ENCODE results near the gene ZNF366.

Gene ZNF366

DNA sequence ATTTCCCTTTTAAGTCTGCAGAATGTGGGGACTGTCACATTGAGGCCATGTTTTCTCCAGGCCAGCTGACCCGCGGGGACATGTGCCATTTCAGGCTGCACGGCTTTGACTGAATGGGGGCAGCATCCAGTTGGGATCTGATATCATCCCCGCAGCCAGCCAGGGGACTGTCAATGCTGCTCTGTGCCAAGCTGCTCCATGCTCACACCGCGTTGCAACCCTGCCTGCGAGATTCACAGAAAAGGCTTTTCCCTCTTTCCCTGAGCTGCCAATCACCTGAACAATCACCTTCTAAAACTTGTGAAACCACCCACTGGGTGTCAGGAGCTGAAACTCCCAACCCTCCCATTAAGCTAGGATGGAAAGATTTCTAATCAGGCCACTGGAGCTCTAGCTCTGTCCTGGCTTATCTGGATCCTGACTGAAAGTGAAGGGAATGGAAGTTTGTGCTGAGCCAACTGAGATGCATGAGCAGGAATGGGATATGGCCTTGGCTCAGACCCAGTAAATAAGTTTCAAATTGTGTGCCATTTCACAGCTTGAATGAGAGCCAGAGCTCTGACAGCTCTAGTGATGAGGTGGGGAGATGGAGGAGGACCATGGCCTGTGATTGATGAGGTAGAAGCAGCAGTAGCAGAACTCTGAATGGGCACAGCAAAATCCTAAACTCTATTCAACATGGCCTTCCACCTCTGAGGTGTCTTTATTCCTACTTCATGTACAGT, 34.5 kb upstream of the ZNF366 start:
- no CpG with 5 or more reads among the region's 7 CpGs for WGBS (ENCODE audit: insufficient coverage, insufficient read length)

DNA sequence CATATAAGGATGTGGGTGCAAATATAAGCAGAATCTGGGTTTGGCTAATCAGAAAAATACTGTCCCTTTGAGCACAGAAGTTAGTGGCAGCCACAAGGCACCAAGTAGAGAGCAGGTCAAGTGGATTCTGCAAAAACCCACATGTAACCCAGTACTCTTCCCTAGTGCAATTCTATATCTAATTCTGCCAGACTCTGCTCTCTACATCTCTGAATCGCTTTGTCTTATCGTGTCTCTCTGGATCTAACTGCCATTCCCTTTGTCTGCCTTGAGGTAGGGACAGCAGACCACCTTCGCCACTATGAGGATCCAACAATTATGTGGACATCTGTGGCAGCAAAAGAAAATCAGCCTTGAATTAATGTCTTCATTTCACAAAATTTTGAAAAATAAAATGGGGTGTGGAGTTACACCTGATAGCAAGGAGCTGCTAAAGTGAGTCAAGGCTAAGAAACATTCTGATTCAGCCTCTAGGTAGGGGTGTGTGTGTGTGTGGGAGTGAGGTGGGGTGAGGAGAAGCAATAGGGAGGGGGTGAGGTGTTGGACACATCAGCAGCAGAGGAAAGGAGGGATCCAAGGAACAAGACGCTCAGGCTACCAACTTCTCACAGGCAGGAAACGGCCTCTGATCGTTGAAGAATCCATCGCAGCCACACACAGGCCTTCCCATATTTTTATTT, 33.7 kb upstream of the ZNF366 start:
- no peak for DNase-seq (ENCODE audit: low read depth, low spot score)
- Histone ChIP-seq H3K4me3 (ENCODE audit: low read length) (no peak overlapping the region), H3K27ac (ENCODE audit: low read length) (no peak overlapping the region), H3K27me3 (ENCODE audit: control insufficient read depth, insufficient read depth, low read length) (no peaks in the 10 kb centered on the region), H3K4me1 (ENCODE audit: control insufficient read depth, insufficient read depth, low read length) (0 out of 2 replicates have a peak, but pooled peaks cover 2% of the 10 kb centered on the region), H3K36me3 (ENCODE audit: control insufficient read depth, insufficient read depth, low read length) (no peaks in the 10 kb centered on the region), H3K9me3 (ENCODE audit: control insufficient read depth, insufficient read depth, low read length) (no peaks in the 10 kb centered on the region)
- WGBS (ENCODE audit: insufficient coverage, insufficient read length), result no CpG with 5 or more reads among the region's 7 CpGs

More for the DNA sequence above, 34.5 kb upstream of the ZNF366 start:
- Histone ChIP-seq H3K4me1 (ENCODE audit: control insufficient read depth, insufficient read depth, low read length) (0 out of 2 replicates have a peak, but pooled peaks cover 2% of the 10 kb centered on the region), H3K4me3 (ENCODE audit: low read length) (no peak overlapping the region), H3K9me3 (ENCODE audit: control insufficient read depth, insufficient read depth, low read length) (no peaks in the 10 kb centered on the region), H3K27me3 (ENCODE audit: control insufficient read depth, insufficient read depth, low read length) (no peaks in the 10 kb centered on the region), H3K27ac (ENCODE audit: low read length) (no peak overlapping the region), H3K36me3 (ENCODE audit: control insufficient read depth, insufficient read depth, low read length) (no peaks in the 10 kb centered on the region)
- no peak for DNase-seq (ENCODE audit: low read depth, low spot score)

DNA sequence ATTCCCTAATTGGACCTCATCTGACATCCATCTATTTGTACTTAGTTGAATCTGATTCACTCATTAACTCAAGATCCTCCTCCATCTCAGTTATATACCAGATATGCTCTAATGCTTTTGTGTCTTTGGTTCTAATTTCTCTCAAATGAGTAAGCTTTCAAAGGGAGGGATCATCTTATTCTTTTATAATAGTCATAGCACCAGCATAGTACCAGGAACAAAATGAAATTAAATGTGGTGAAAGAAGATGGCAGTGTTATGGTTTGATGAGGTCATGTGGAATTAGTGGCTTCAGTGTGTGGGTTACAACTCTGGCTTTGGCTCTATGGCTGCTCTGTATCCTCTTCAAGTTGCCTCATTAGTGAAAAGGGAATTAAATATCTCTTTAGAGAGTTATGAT, 32.5 kb upstream of the ZNF366 start:
- H3K36me3 ChIP-seq (ENCODE audit: control insufficient read depth, insufficient read depth, low read length), result no peaks in the 10 kb centered on the region
- DNase-seq (ENCODE audit: low read depth, low spot score), result no peak
- H3K4me1 ChIP-seq (ENCODE audit: control insufficient read depth, insufficient read depth, low read length), result 0 out of 2 replicates have a peak, but pooled peaks cover 2% of the 10 kb centered on the region
- no peak overlapping the region for H3K27ac ChIP-seq (ENCODE audit: low read length)
- H3K27me3 ChIP-seq (ENCODE audit: control insufficient read depth, insufficient read depth, low read length), result no peaks in the 10 kb centered on the region
- H3K9me3 ChIP-seq (ENCODE audit: control insufficient read depth, insufficient read depth, low read length), result no peaks in the 10 kb centered on the region
- no peak overlapping the region for H3K4me3 ChIP-seq (ENCODE audit: low read length)

DNA sequence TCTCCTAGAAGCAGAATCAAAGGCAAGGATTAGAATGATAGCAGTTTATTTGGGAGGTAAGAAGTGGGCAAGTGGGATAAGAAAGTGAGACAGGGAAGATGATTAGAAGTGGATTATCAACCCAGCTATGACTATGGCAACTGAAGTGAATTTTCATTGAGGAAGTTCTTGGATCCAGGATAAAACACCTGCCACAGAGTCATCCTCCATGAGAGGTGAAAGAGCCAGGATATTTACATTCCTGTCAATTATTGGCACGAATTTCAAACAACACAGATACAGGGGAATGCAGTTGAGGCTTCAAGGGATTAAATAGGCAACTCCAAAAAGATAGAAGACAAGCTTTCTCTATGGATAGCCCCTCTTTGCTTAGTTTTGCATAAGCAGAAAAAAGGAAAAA, 31.8 kb upstream of the ZNF366 start:
- Histone ChIP-seq H3K4me3 (ENCODE audit: low read length) (no peak overlapping the region), H3K27me3 (ENCODE audit: control insufficient read depth, insufficient read depth, low read length) (no peaks in the 10 kb centered on the region), H3K4me1 (ENCODE audit: control insufficient read depth, insufficient read depth, low read length) (0 out of 2 replicates have a peak, but pooled peaks cover 2% of the 10 kb centered on the region), H3K36me3 (ENCODE audit: control insufficient read depth, insufficient read depth, low read length) (no peaks in the 10 kb centered on the region), H3K9me3 (ENCODE audit: control insufficient read depth, insufficient read depth, low read length) (no peaks in the 10 kb centered on the region), H3K27ac (ENCODE audit: low read length) (no peak overlapping the region)
- DNase-seq (ENCODE audit: low read depth, low spot score), result no peak
- no CpG with 5 or more reads among the region's 1 CpG for WGBS (ENCODE audit: insufficient coverage, insufficient read length)

DNA sequence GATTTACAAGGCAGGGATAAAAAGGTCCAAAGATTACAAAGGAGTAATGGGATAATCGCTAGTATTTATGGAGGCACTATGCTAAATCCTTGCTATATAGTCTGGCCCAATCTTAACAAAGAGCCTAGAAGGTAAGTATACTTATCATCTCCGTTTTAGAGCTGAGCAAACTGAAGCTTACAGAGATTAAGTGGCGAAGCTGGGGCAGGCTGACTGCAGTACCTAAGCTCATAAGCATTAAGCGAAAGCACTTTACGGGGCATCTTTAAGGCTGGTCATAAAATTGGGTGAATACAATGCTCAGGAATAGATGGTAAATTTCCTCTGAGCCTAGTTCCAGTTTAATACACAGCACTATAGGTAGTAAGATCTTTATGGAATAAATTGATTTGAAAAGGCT, 30.0 kb upstream of the ZNF366 start:
- Histone ChIP-seq H3K4me3 (ENCODE audit: low read length) (no peak overlapping the region), H3K4me1 (ENCODE audit: control insufficient read depth, insufficient read depth, low read length) (0 out of 2 replicates have a peak, but pooled peaks cover 2% of the 10 kb centered on the region), H3K36me3 (ENCODE audit: control insufficient read depth, insufficient read depth, low read length) (no peaks in the 10 kb centered on the region), H3K27me3 (ENCODE audit: control insufficient read depth, insufficient read depth, low read length) (no peaks in the 10 kb centered on the region), H3K27ac (ENCODE audit: low read length) (no peak overlapping the region), H3K9me3 (ENCODE audit: control insufficient read depth, insufficient read depth, low read length) (no peaks in the 10 kb centered on the region)
- no peak for DNase-seq (ENCODE audit: low read depth, low spot score)
- no CpG with 5 or more reads among the region's 5 CpGs for WGBS (ENCODE audit: insufficient coverage, insufficient read length)

DNA sequence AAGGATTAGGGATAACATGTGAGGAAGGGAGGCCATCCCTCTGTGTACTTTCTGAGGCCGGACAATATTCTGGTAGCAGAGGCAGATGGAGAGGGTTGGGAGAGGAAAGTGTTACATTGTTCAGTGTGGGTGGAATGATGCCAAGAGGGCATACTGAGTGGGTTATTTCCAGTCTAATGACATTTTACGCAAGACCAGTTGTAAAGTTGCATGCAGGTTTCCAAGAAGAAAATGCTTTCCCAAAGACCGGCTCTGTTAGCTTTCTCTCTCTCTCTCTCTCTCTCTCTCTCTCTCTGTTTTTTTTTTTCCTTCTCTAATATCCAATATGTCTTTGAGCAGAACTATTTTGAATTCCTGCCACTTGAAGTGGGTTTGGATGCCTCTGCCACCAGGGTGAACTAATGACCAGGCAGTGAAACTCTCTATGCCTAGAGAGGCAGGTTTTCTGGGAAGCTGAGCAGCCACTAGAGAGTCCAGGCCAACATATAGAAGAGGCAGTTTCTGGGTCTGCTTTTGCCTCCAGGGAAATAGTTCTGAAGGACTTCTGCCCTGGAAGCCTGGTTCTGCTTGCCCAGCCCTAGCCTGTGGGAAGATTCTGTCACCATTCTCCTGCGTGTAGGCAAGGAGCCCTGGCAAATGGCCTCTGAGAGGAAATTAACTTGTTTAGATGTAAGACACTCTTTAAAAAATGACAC, 24.4 kb upstream of the ZNF366 start:
- whole genome bisulfite sequencing (ENCODE audit: insufficient coverage, insufficient read length), result no CpG with 5 or more reads among the region's 4 CpGs
- H3K27me3 ChIP-seq (ENCODE audit: control insufficient read depth, insufficient read depth, low read length), result no peaks in the 10 kb centered on the region
- DNase-seq (ENCODE audit: low read depth, low spot score), result no peak
- no peak overlapping the region for H3K4me3 ChIP-seq (ENCODE audit: low read length)
- H3K4me1 ChIP-seq (ENCODE audit: control insufficient read depth, insufficient read depth, low read length), result no peaks in the 10 kb centered on the region
- no peaks in the 10 kb centered on the region for H3K9me3 ChIP-seq (ENCODE audit: control insufficient read depth, insufficient read depth, low read length)
- H3K36me3 ChIP-seq (ENCODE audit: control insufficient read depth, insufficient read depth, low read length), result no peaks in the 10 kb centered on the region
- no peak overlapping the region for H3K27ac ChIP-seq (ENCODE audit: low read length)

DNA sequence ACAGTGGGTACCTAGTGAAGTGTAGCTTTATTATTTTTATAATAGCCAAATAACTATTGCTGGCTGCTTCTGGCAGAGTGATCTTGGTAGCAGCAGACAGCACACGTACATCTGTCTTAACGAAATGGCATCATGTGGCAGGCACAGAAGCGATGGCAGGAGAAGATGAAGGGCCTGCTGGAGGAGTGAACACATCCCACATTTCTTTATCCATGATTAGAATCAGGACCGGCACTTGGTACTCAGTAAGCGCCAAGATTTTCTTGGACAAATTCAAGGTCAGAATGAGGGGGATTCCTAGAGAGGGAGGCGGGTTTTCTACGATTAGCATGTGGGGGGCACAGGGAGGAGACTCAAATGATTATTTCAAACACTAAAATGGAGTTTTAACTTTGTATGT, 23.0 kb upstream of the ZNF366 start:
- Histone ChIP-seq H3K27ac (ENCODE audit: low read length) (no peak overlapping the region), H3K9me3 (ENCODE audit: control insufficient read depth, insufficient read depth, low read length) (no peaks in the 10 kb centered on the region), H3K36me3 (ENCODE audit: control insufficient read depth, insufficient read depth, low read length) (no peaks in the 10 kb centered on the region), H3K4me3 (ENCODE audit: low read length) (no peak overlapping the region), H3K4me1 (ENCODE audit: control insufficient read depth, insufficient read depth, low read length) (no peaks in the 10 kb centered on the region), H3K27me3 (ENCODE audit: control insufficient read depth, insufficient read depth, low read length) (no peaks in the 10 kb centered on the region)
- no CpG with 5 or more reads among the region's 7 CpGs for WGBS (ENCODE audit: insufficient coverage, insufficient read length)
- DNase-seq (ENCODE audit: low read depth, low spot score), result no peak

DNA sequence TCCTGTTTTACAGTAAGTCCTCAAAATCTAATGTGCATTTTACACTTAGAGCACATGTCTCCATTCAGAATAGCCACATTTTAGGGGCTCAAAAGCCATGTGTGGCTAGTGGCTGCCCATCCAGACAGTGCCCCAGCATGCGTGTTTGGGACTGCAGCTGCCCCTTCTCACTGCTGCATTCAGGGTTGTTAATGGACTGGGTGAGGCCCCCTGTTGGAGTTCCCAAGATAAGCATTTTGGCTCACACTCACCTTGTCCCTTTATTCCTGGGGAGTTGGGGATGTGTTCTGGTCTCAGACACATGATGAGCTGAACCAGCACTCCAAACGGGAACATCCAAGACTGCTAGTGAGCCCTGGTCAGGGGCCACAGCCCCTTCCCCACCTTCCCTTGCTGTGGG, 22.2 kb upstream of the ZNF366 start:
- H3K36me3 ChIP-seq (ENCODE audit: control insufficient read depth, insufficient read depth, low read length), result no peaks in the 10 kb centered on the region
- no peak overlapping the region for H3K4me3 ChIP-seq (ENCODE audit: low read length)
- H3K27ac ChIP-seq (ENCODE audit: low read length), result no peak overlapping the region
- no peak for DNase-seq (ENCODE audit: low read depth, low spot score)
- no peaks in the 10 kb centered on the region for H3K9me3 ChIP-seq (ENCODE audit: control insufficient read depth, insufficient read depth, low read length)
- WGBS (ENCODE audit: insufficient coverage, insufficient read length), result no CpG with 5 or more reads among the region's 2 CpGs
- H3K4me1 ChIP-seq (ENCODE audit: control insufficient read depth, insufficient read depth, low read length), result no peaks in the 10 kb centered on the region
- no peaks in the 10 kb centered on the region for H3K27me3 ChIP-seq (ENCODE audit: control insufficient read depth, insufficient read depth, low read length)

DNA sequence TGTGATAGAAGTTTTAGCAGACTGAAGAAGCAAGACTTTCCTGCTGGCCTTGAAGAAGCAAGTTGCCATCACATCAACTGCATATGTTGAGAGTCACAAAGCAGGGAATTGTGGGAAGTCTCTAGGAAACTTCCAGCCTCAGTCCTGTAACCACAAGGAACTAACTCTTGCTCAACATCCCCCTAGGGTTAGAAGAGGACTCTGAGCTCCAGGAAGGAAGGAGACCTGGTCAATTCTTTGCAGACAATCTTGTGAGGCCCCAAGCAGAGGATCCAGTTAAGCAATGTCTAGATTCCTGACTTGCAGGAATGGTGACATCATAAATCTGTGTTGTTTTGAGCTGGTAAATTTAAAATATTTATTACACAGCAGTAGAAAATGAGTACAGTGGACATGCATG, 18.6 kb upstream of the ZNF366 start:
- Histone ChIP-seq H3K36me3 (ENCODE audit: control insufficient read depth, insufficient read depth, low read length) (no peaks in the 10 kb centered on the region), H3K4me3 (ENCODE audit: low read length) (no peak overlapping the region), H3K27ac (ENCODE audit: low read length) (no peak overlapping the region), H3K9me3 (ENCODE audit: control insufficient read depth, insufficient read depth, low read length) (no peaks in the 10 kb centered on the region), H3K4me1 (ENCODE audit: control insufficient read depth, insufficient read depth, low read length) (no peaks in the 10 kb centered on the region), H3K27me3 (ENCODE audit: control insufficient read depth, insufficient read depth, low read length) (no peaks in the 10 kb centered on the region)
- DNase-seq (ENCODE audit: low read depth, low spot score), result no peak

DNA sequence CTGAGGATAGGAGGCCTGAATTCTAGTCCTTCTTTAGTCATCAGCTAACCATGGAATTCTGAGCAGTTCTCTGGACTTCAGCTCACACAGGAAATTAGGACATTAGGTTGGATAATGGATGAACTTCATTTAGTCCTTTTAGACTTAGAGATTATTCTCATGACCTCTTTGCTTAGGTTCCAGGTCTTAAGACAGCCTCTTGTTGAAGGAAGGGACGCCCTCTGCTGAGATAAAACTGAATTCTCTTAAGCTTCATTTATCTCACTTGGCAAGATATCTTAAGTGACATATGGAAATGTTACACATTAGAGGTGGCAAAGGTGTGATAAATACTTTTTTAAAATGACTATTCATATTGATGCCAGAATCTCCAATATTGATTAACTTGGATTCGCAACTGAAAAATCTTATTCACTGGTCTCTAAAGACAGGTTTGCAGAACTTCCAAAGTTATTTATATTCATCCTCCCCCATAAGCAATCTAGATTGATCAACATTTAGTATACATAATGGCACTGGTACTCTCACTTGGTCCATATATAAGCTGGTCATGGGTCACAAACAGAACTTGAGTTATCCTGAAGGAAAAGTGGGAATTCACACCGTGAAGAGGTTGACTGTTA, 16.9 kb upstream of the ZNF366 start:
- Histone ChIP-seq H3K27ac (ENCODE audit: low read length) (no peak overlapping the region), H3K9me3 (ENCODE audit: control insufficient read depth, insufficient read depth, low read length) (no peaks in the 10 kb centered on the region), H3K36me3 (ENCODE audit: control insufficient read depth, insufficient read depth, low read length) (no peaks in the 10 kb centered on the region), H3K4me1 (ENCODE audit: control insufficient read depth, insufficient read depth, low read length) (no peaks in the 10 kb centered on the region), H3K27me3 (ENCODE audit: control insufficient read depth, insufficient read depth, low read length) (no peaks in the 10 kb centered on the region), H3K4me3 (ENCODE audit: low read length) (no peak overlapping the region)
- DNase-seq (ENCODE audit: low read depth, low spot score), result no peak
- no CpG with 5 or more reads among the region's 3 CpGs for WGBS (ENCODE audit: insufficient coverage, insufficient read length)
